MM.1S (cell line): ENCODE measurements around the gene TENT5C.

Source experiments
- DNase-seq: peaks from one replicate; pipeline ENCODE4 v3.0.0-alpha.2; 2015
- H2AFZ ChIP-seq: fragments of 300-600 bp; sonication (generic); 2 replicates; pipeline ENCODE4 v1.6.0; 2016; ENCODE audit warnings: antibody characterized with exemption, low read length
- H3F3A ChIP-seq: fragments of 300-600 bp; sonication (generic); 2 replicates; pipeline ENCODE4 v1.6.1; 2016; ENCODE audit warnings: mild to moderate bottlenecking, antibody characterized with exemption, low read length, moderate library complexity, mixed read lengths; ENCODE audit not compliant: insufficient read depth
- H3K27ac ChIP-seq: fragments of 300-600 bp; sonication (generic); 2 replicates; pipeline ENCODE4 v1.5.1; 2016; ENCODE audit warnings: mild to moderate bottlenecking, low read length
- H3K27me3 ChIP-seq: fragments of 300-600 bp; sonication (generic); replicated peaks from 2 replicates; pipeline ENCODE4 v1.6.0; 2016; ENCODE audit warnings: low read length; ENCODE audit not compliant: insufficient read depth
- H3K36me3 ChIP-seq: fragments of 300-600 bp; sonication (generic); replicated peaks from 2 replicates; pipeline ENCODE4 v1.6.1; 2016; ENCODE audit warnings: mild to moderate bottlenecking, low read length, mixed read lengths; ENCODE audit not compliant: insufficient read depth
- H3K4me1 ChIP-seq: fragments of 300-600 bp; sonication (generic); 2 replicates; pipeline ENCODE4 v1.6.1; 2016; ENCODE audit warnings: low read length, mixed read lengths
- H3K4me2 ChIP-seq: fragments of 300-600 bp; sonication (generic); 2 replicates; pipeline ENCODE4 v1.6.0; 2016; ENCODE audit warnings: low read depth, low read length
- H3K4me3 ChIP-seq: fragments of 300-600 bp; sonication (generic); 2 replicates; pipeline ENCODE4 v1.5.1; 2016; ENCODE audit warnings: low read length, mixed read lengths
- H3K79me2 ChIP-seq: fragments of 300-600 bp; sonication (generic); 2 replicates; pipeline ENCODE4 v1.6.1; 2016; ENCODE audit warnings: mixed run types, low read length, mixed read lengths
- H3K9ac ChIP-seq: fragments of 300-600 bp; sonication (generic); 2 replicates; pipeline ENCODE4 v1.6.1; 2016; ENCODE audit warnings: low read length, mixed read lengths
- H3K9me2 ChIP-seq: fragments of 300-600 bp; sonication (generic); replicated peaks from 2 replicates; pipeline ENCODE4 v1.6.1; 2016; ENCODE audit warnings: mild to moderate bottlenecking, low read length, mixed read lengths; ENCODE audit not compliant: insufficient read depth
- H3K9me3 ChIP-seq: fragments of 300-600 bp; sonication (generic); replicated peaks from 2 replicates; pipeline ENCODE4 v1.6.1; 2016; ENCODE audit warnings: mild to moderate bottlenecking, low read length, mixed read lengths; ENCODE audit not compliant: insufficient read depth
- H4K20me1 ChIP-seq: fragments of 300-600 bp; sonication (generic); 2 replicates; pipeline ENCODE4 v1.6.1; 2016; ENCODE audit warnings: mild to moderate bottlenecking, low read length, moderate library complexity, mixed read lengths; ENCODE audit not compliant: insufficient read depth
- EZH2 ChIP-seq: fragments of 300-600 bp; sonication (generic); optimal IDR thresholded peaks from 2 replicates; pipeline ENCODE3; 2017; ENCODE audit warnings: low read depth, mild to moderate bottlenecking, antibody characterized with exemption, low read length, mixed read lengths
- EZH2phosphoT487 ChIP-seq: fragments of 300-600 bp; sonication (generic); IDR thresholded peaks from 2 replicates; pipeline ENCODE4 v1.6.1; 2018; ENCODE audit warnings: antibody characterized with exemption, low read length
- TF ChIP-seq, protein P1 (sequence below): fragments of 300-600 bp; sonication (generic); IDR thresholded peaks from 2 replicates; pipeline ENCODE4 v1.5.1; 2016; ENCODE audit warnings: antibody characterized with exemption, low read length, mixed read lengths

The TENT5C gene

DNA sequence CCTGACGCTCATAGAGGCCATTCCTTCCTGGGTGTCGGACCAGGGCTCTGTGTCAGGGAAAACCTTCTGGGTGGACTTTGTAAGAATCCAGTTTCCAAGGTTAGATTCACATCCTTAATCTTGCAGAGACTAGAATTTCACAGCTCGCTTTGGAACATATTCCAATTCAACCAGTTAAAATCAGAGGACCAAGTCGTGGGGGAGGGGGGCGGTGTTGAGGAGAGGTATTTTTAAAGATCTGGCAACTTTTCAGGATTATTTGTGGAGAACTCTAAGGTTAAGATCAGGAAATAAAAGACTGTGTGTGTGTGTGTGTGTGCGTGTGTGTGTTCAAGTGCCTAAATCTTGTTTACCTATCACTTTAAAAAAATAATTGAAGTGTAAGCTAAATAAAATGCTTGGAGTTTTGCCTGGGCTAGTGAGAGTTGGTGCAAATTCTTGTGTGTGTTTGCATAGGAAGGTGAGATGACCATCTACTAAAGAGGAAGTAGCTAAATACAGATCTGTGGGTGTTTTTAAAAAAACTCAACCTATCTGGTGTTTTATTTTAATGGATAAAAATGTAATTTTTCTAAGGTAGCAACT lies 21.8 kb downstream of the TENT5C start:
- H3K36me3 ChIP-seq: peaks cover 2% of the 10 kb centered on the region; the same call in 1 of the 2 replicates
- H4K20me1 ChIP-seq: no peaks in the 10 kb centered on the region
- peak overlapping the region; percentile 96 for H3K4me2 ChIP-seq
- peaks cover 96% of the 10 kb centered on the region for H3F3A ChIP-seq
- no peak overlapping the region; the same call in 1 of the 2 replicates for H3K4me3 ChIP-seq
- no peaks in the 10 kb centered on the region for H3K9me2 ChIP-seq
- peak; percentile 37 for DNase-seq
- no peaks in the 10 kb centered on the region for H3K27me3 ChIP-seq
- H3K27ac ChIP-seq: peak overlapping the region; percentile 100
- TF ChIP-seq EZH2phosphoT487 (no peak), EZH2 (no peak)
- TF ChIP-seq, protein P1, sequence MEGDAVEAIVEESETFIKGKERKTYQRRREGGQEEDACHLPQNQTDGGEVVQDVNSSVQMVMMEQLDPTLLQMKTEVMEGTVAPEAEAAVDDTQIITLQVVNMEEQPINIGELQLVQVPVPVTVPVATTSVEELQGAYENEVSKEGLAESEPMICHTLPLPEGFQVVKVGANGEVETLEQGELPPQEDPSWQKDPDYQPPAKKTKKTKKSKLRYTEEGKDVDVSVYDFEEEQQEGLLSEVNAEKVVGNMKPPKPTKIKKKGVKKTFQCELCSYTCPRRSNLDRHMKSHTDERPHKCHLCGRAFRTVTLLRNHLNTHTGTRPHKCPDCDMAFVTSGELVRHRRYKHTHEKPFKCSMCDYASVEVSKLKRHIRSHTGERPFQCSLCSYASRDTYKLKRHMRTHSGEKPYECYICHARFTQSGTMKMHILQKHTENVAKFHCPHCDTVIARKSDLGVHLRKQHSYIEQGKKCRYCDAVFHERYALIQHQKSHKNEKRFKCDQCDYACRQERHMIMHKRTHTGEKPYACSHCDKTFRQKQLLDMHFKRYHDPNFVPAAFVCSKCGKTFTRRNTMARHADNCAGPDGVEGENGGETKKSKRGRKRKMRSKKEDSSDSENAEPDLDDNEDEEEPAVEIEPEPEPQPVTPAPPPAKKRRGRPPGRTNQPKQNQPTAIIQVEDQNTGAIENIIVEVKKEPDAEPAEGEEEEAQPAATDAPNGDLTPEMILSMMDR: no peak
- no peaks in the 10 kb centered on the region for H3K9me3 ChIP-seq
- H3K9ac ChIP-seq: peak overlapping the region; percentile 100
- H2AFZ ChIP-seq: no peak overlapping the region
- H3K79me2 ChIP-seq: peaks cover 75% of the 10 kb centered on the region
- H3K4me1 ChIP-seq: peaks cover 92% of the 10 kb centered on the region

DNA sequence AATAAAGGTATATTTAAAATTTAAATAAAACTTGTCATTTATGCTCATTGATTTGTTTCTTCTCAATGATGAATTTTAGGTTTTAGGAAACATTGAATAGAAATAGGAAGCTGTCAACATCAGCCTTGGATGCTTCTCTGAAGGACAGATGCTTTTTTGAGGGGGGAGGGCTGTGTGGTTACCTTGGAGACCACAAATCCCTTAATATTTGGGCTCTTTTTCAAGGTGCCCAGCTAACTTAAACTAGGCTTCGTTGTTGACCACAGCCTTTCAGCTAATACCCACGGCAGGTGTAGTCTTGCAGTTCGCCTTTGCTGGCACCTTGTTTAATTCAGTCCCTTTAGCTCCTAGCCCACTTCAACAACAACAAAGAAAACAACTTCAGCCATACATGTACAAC lies 22.5 kb downstream of the TENT5C start:
- H3K36me3 ChIP-seq: peaks cover 2% of the 10 kb centered on the region; the same call in 1 of the 2 replicates
- H3K4me3 ChIP-seq: no peak overlapping the region

DNA sequence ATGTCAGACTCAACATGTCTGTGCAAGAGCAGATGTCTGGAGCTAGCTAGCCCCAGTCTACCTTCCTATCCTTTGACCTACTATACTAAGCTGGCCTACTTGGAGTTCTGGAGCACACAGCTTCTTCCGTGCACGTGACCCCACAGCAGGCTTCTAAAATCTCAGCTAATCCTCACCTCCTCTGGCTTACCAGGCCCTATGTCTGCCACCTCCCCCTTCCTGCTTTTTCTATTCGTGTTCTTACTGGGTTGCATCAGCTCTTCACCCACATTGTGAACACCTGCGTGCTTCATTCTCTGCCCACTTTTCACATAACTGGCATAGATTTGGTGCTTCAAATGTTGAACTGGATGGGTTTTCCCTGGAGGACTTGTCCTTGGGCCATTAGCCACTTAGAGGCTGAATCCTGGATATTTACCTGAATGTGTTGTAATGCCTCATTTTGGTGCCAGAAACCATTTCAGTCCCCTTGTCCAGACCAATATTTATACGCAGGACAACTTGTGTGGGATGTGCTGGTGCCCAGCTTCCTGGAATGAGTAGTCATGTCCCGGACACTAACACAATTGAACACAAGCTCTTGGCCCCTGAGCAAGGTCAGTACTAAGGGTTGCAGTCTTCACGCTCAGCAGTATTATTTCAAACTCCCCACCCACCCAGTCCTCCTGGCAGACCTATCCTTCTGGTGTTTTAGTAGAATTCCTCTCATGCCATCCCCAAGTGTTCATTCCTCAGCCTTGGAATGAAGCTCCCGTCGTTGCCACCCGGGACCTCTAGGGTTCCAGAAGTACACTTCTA lies 24.0 kb downstream of the TENT5C start:
- H3K9ac ChIP-seq: peak overlapping the region; percentile 100
- H3K4me3 ChIP-seq: peak overlapping the region; percentile 14; the same call in 1 of the 2 replicates
- TF ChIP-seq, protein P1: no peak
- no peak for TF ChIP-seq EZH2
- no peak for TF ChIP-seq EZH2phosphoT487
- H3K9me2 ChIP-seq: no peaks in the 10 kb centered on the region
- H3K27me3 ChIP-seq: no peaks in the 10 kb centered on the region
- DNase-seq: peak; percentile 77
- H3K27ac ChIP-seq: peak overlapping the region; percentile 100
- H3K4me2 ChIP-seq: peak overlapping the region; percentile 96
- no peaks in the 10 kb centered on the region; the same call in 1 of the 2 replicates for H3K36me3 ChIP-seq
- H3F3A ChIP-seq: peaks cover 88% of the 10 kb centered on the region
- H3K4me1 ChIP-seq: peaks cover 95% of the 10 kb centered on the region
- peaks cover 72% of the 10 kb centered on the region for H3K79me2 ChIP-seq
- no peaks in the 10 kb centered on the region for H3K9me3 ChIP-seq
- no peak overlapping the region for H2AFZ ChIP-seq
- no peaks in the 10 kb centered on the region for H4K20me1 ChIP-seq

More for the DNA sequence above, 22.5 kb downstream of the TENT5C start:
- peak; percentile 52 for DNase-seq
- H3K9me2 ChIP-seq: no peaks in the 10 kb centered on the region
- H3K9ac ChIP-seq: peak overlapping the region; percentile 100
- no peaks in the 10 kb centered on the region for H4K20me1 ChIP-seq
- peaks cover 72% of the 10 kb centered on the region for H3K79me2 ChIP-seq
- H3K9me3 ChIP-seq: no peaks in the 10 kb centered on the region
- peak overlapping the region; percentile 96 for H3K4me2 ChIP-seq
- peaks cover 96% of the 10 kb centered on the region for H3F3A ChIP-seq
- H3K27me3 ChIP-seq: no peaks in the 10 kb centered on the region
- peaks cover 92% of the 10 kb centered on the region for H3K4me1 ChIP-seq
- TF ChIP-seq EZH2: no peak
- no peak overlapping the region for H2AFZ ChIP-seq
- peak overlapping the region; percentile 100 for H3K27ac ChIP-seq
